Psoas muscle (tissue), 8 donors: ENCODE results near the gene FAM234A. TPM values are rescaled to one million over a fixed set of nuclear protein-coding genes. Genes with fewer than 3 reads are reported as not detected.

ENCODE experiments used
- ATAC-seq, 4 donors: fragments of 200-7000 bp; cut with Tn5 transposase; one replicate each; pipeline ENCODE4 v1.9.1; 2020; ENCODE audit warnings: moderate library complexity in 3 of 4, mild to moderate bottlenecking in 2 of 4
- DNase-seq, 2 donors: peaks; one replicate each; pipeline ENCODE4 v3.0.0-alpha.2; 2020
- H3K27ac ChIP-seq: fragments of 200-600 bp; one replicate; pipeline ENCODE4 v1.8.0; 2022
- H3K27me3 ChIP-seq, 3 donors: fragments of 200-600 bp in 1 of 3; one replicate each; pipeline versions ENCODE4 v1.6.1 to v1.8.0; 2013 to 2022; ENCODE audit warnings: low read length in 2 of 3, mild to moderate bottlenecking in 2 of 3, moderate library complexity in 1 of 3; ENCODE audit not compliant: insufficient read depth in 3 of 3
- H3K36me3 ChIP-seq, 2 donors: fragments of 200-600 bp in 1 of 2; one replicate each; pipeline versions ENCODE4 v1.6.1 to v1.8.0; 2013 to 2022; ENCODE audit warnings: low read depth in 1 of 2, mild to moderate bottlenecking in 1 of 2, moderate library complexity in 1 of 2; ENCODE audit not compliant: insufficient read depth in 1 of 2
- H3K4me1 ChIP-seq: fragments of 200-600 bp; one replicate; pipeline ENCODE4 v1.8.0; 2022
- H3K4me3 ChIP-seq: fragments of 200-600 bp; one replicate; pipeline ENCODE4 v1.8.0; 2022; ENCODE audit warnings: mild to moderate bottlenecking
- H3K9me3 ChIP-seq: fragments of 200-600 bp; one replicate; pipeline ENCODE4 v1.8.0; 2022
- WGBS, 3 donors: extraction: QIAGEN DNeasy Blood & Tissue Kit; methylation state at CpG; one replicate each; pipeline versions ENCODE4 v1.1.6 to v1.1.7; 2013; 5-methylcytosine and 5-hydroxymethylcytosine counted together
- intact Hi-C, 2 donors: fragments of 100-400 bp; cut with DNase I; formaldehyde crosslinking; loops; one replicate each; pipeline versions ENCODE4 v1.11.0 to v1.14.2; 2022
- polyA plus RNA-seq, 3 donors: library from polyadenylated mRNA; stranded (reverse); fragments of 200-250 nt; gene quantifications; one replicate each; pipeline ENCODE4 v1.2.3, GENCODE V29; 2013
- total RNA-seq, 4 donors: library from RNA; stranded (reverse); fragmentation: NEBNext Ultra II Directional in 2 of 4; extraction: Animal tissue kit (Norgen Biotek cat#: 25700) in 2 of 4; gene quantifications; one replicate each; pipeline versions ENCODE4 v1.2.1 to v1.2.4, GENCODE V29; 2021 to 2023
- TF ChIP-seq, protein P1 (sequence below): fragments of 200-600 bp; IDR thresholded peaks from one replicate; pipeline ENCODE4 v1.8.0; 2022; ENCODE audit warnings: antibody characterized with exemption
- donor health status: healthy with polysubstance abuse.
- donor health status: DM: no; HTN: no; CAD: no; lungs with moderate emphysema.
- donor health status: Bipolar disorder and iron deficiency.
- donor health status: healthy.
- donor health status: DM: yes; HTN: yes; CAD: no.
- donor health status: DM: no; HTN: no; CAD: no.
- donor health status: DM: no; HTN: no; CAD: no.
- donor health status: DM: yes; HTN: yes; CAD: no.

FAM234A gene
- total and polyA plus RNA-seq, 7 donors = 54.2 to 198 (median 117) TPM

DNA sequence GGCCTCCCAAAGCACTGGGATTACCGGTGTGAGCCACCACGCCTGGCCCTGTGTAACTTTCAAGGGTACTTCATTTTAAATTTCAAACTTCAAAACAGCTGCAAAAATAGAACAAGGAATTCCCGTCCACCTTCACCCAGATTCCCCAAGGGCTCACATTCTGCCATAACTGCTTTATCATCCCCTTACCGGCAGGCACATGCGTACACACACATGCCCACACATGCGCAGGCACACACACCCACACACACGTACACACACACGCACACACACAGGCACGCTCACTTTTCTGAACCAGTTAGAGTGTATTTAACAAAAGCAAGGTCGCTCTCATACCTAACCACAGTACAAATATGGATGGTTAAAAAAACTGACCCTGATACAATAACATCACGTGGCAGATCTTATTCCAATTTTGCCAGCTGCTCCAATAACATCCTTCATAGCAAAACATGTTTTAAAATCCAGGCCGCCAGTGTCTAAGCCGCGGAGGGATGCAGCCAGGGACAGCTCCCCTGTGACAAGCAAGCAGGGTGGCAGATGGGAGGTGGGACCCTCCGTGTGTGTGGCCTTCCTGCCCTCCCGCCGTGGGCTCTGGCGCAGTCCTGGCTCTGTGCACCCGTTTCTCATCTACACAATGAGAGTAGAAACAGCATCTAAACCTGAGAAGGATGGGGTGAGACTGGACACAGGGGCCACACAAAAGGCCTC is 71.5 kb downstream of the FAM234A start:
- Histone ChIP-seq H3K36me3 (peaks cover 0 to 67% of the 10 kb centered on the region in 2 donors), H3K4me3 (no peak overlapping the region)

DNA sequence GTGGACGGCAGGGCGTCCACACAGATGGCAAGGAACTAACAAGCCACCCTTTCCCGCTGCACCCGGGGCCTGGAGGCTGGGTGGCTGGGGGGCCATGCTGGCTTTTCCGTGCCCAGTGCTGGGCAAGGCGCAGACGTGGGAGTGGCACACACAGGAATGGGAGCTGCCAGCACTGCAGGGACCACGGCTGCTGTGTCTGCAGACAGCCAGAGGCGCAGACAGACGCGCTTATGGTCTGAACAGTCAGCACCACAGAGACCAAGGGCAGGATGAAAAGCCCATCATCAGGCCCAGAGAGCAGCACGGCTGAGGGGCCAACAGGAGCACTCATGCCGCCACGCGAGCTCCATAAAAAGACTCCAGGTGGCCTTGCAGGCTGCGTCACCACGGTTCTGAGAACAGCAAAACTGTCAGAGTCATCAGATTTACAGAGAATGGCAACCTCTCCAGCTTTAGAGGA is 72.3 kb downstream of the FAM234A start:
- intact Hi-C loops = no loop called here
- no peak for DNase-seq
- H3K27me3 ChIP-seq = no peaks in the 10 kb centered on the region
- TF ChIP-seq, protein P1, sequence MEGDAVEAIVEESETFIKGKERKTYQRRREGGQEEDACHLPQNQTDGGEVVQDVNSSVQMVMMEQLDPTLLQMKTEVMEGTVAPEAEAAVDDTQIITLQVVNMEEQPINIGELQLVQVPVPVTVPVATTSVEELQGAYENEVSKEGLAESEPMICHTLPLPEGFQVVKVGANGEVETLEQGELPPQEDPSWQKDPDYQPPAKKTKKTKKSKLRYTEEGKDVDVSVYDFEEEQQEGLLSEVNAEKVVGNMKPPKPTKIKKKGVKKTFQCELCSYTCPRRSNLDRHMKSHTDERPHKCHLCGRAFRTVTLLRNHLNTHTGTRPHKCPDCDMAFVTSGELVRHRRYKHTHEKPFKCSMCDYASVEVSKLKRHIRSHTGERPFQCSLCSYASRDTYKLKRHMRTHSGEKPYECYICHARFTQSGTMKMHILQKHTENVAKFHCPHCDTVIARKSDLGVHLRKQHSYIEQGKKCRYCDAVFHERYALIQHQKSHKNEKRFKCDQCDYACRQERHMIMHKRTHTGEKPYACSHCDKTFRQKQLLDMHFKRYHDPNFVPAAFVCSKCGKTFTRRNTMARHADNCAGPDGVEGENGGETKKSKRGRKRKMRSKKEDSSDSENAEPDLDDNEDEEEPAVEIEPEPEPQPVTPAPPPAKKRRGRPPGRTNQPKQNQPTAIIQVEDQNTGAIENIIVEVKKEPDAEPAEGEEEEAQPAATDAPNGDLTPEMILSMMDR = no peak
- H3K4me3 ChIP-seq = no peak overlapping the region
- no peaks in the 10 kb centered on the region for H3K4me1 ChIP-seq
- H3K27ac ChIP-seq = no peak overlapping the region
- ATAC-seq = no peak
- H3K36me3 ChIP-seq = peaks cover 0 to 63% of the 10 kb centered on the region in 2 donors
- H3K9me3 ChIP-seq = no peaks in the 10 kb centered on the region
- 85 to 86% (median 85%) methylated on average over 17 of the region's 17 CpGs for WGBS, 3 donors

More for the DNA sequence above, 71.5 kb downstream of the FAM234A start:
- TF ChIP-seq, protein P1 = no peak
- WGBS, 3 donors = 73 to 85% (median 84%) methylated on average over 19 of the region's 19 CpGs
- no peaks in the 10 kb centered on the region for H3K9me3 ChIP-seq
- ATAC-seq = peak in 1 of 4 donors; percentile 25
- no peaks in the 10 kb centered on the region for H3K27me3 ChIP-seq
- no peak overlapping the region for H3K27ac ChIP-seq
- no peaks in the 10 kb centered on the region for H3K4me1 ChIP-seq
- intact Hi-C loops = no loop called here
- DNase-seq = no peak

DNA sequence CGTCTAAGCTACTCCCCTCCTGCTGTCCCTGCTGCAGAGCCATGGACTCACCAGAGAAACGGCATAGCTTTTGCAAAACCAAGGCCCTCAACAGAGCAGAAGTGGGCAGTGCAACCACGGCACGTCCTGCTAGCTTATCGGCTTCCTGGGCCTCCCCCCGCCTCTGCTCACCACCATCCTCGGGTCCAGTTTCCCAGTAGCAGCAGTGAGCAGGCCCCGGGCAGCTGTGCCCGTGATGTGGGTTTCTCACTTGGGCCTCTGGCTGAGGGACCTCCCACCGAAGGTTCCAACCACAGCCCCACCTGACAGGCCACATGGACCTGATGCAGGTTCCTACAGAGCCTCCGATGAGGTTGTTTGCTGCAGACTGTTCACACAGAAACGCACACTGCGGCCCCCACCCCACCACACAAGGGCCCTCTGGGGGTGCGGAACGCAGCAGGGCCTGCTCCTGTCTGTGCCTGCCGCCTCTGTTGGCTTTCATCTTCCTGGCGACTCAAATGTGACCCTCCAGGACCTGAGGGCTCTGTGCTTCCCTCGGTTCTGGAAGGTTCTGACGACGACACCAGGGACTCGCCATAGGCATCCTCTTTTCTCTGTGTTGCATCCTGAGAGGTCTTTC is 73.2 kb downstream of the FAM234A start:
- intact Hi-C loops = no loop called here
- H3K27me3 ChIP-seq = no peaks in the 10 kb centered on the region
- H3K4me1 ChIP-seq = no peaks in the 10 kb centered on the region
- H3K9me3 ChIP-seq = no peaks in the 10 kb centered on the region
- H3K36me3 ChIP-seq = peaks cover 0 to 63% of the 10 kb centered on the region in 2 donors
- H3K4me3 ChIP-seq = no peak overlapping the region
- DNase-seq = no peak
- no peak for ATAC-seq
- WGBS, 3 donors = 89% methylated on average over 21 of the region's 21 CpGs
- TF ChIP-seq, protein P1 = no peak
- H3K27ac ChIP-seq = no peak overlapping the region

DNA sequence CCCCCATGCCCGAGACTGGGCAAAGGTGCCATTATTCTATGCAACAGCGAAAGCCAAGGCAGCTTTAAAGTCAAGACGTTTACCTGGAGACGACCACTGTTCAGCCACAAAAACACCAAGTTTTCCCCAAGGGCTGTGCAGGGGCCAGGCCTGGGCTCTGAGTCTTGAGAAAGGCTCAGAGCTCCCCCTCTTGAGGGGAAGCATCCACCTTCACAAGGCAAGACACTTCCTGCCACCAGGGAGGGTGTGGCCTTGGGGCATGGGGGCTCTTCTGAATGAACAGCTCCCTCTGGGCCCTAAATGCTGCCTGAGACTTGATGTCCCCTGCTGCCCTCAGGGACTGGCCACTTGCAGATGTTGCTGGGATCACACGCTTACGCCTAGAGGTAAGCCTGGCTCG is 74.9 kb downstream of the FAM234A start:
- H3K9me3 ChIP-seq = no peaks in the 10 kb centered on the region
- peaks cover 0 to 65% of the 10 kb centered on the region in 2 donors for H3K36me3 ChIP-seq
- TF ChIP-seq, protein P1 = no peak
- no peak for DNase-seq
- no peaks in the 10 kb centered on the region for H3K27me3 ChIP-seq
- H3K27ac ChIP-seq = no peak overlapping the region
- 85 to 87% (median 86%) methylated on average over 7 of the region's 7 CpGs for WGBS, 3 donors
- no peak for ATAC-seq
- intact Hi-C loops = no loop called here
- H3K4me1 ChIP-seq = no peaks in the 10 kb centered on the region
- H3K4me3 ChIP-seq = no peak overlapping the region
